ENCODE data around the gene RAD21L1.

DNA sequence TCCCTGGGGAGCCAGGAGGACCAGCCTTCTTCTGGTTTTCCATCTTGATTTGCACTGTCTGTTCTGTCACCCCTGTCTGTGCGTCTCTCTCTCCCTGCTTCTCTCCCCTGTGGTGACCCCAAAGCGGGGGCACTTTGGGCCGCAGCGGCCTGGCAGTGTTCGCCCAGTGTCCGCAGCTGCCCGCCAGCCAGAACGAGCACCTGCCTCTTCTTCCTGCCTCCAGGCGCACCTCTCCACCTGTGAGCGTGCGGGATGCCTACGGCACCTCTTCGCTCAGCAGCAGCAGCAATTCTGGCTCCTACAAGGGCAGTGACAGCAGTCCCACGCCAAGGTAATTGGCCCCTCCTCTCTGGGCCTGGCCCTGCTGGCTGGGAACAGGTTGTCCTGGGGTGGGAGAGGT is 71.1 kb downstream of the RAD21L1 start:
- TF ChIP-seq EZH2phosphoT487 (conservative IDR thresholded peaks at IDR 0.05; ENCODE audit: low read length): no peak
- TF ChIP-seq, protein P1, sequence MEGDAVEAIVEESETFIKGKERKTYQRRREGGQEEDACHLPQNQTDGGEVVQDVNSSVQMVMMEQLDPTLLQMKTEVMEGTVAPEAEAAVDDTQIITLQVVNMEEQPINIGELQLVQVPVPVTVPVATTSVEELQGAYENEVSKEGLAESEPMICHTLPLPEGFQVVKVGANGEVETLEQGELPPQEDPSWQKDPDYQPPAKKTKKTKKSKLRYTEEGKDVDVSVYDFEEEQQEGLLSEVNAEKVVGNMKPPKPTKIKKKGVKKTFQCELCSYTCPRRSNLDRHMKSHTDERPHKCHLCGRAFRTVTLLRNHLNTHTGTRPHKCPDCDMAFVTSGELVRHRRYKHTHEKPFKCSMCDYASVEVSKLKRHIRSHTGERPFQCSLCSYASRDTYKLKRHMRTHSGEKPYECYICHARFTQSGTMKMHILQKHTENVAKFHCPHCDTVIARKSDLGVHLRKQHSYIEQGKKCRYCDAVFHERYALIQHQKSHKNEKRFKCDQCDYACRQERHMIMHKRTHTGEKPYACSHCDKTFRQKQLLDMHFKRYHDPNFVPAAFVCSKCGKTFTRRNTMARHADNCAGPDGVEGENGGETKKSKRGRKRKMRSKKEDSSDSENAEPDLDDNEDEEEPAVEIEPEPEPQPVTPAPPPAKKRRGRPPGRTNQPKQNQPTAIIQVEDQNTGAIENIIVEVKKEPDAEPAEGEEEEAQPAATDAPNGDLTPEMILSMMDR (IDR thresholded peaks at IDR 0.05; ENCODE audit: insufficient read depth, low read length, poor library complexity, severe bottlenecking): no peak
